IMR-90 (cell line): ENCODE data around the gene TMEM19. TPM values are rescaled to one million over a fixed set of nuclear protein-coding genes. Genes with fewer than 3 reads are reported as not detected.

Experiments used
- ATAC-seq: fragments of 200-7000 bp; cut with Tn5 transposase; 2 replicates; pipeline ENCODE4 v1.9.1; 2020; ENCODE audit warnings: low read depth, mild to moderate bottlenecking, moderate library complexity
- BruUV-seq: library from RNA; stranded (reverse); fragments of 400-500 nt; replicated peaks from 2 replicates; lab custom pipeline; 2021; lab: Mats Ljungman, UMichigan
- CTCF ChIA-PET: fragments of 300-600 bp; formaldehyde crosslinking; extraction: SDS; loops from one replicate; lab custom pipeline; 2021; ENCODE audit warnings: antibody characterized with exemption; lab: Yijun Ruan, JAX
- POLR2A ChIA-PET: fragments of 300-600 bp; sonication (Branson Sonifier 250); formaldehyde crosslinking; loops from one replicate; lab custom pipeline; 2022; ENCODE audit warnings: antibody characterized with exemption; ENCODE audit not compliant: unreplicated experiment; lab: Charles Lee
- DNase-seq: peaks from one replicate; pipeline ENCODE4 v3.0.0; 2013
- H2AFZ ChIP-seq: replicated peaks from 2 replicates; pipeline ENCODE3; 2013; ENCODE audit warnings: low read length, mild to moderate bottlenecking; ENCODE audit not compliant: poor library complexity
- H2AK5ac ChIP-seq: 2 replicates; pipeline ENCODE4 v1.6.1; 2013; ENCODE audit warnings: low read depth, low read length, inconsistent platforms
- H2AK9ac ChIP-seq: replicated peaks from 2 replicates; pipeline ENCODE3; 2013; ENCODE audit warnings: mild to moderate bottlenecking, low read depth, low read length, moderate library complexity; ENCODE audit not compliant: poor library complexity
- H2BK120ac ChIP-seq: 2 replicates; pipeline ENCODE4 v1.6.1; 2013; ENCODE audit warnings: low read depth, low read length, inconsistent platforms
- H2BK15ac ChIP-seq: 3 replicates; pipeline ENCODE4 v1.6.1; 2013; ENCODE audit warnings: low read depth, low read length, inconsistent platforms
- H2BK20ac ChIP-seq: 2 replicates; pipeline ENCODE4 v1.6.1; 2013; ENCODE audit warnings: low read depth, mild to moderate bottlenecking, inconsistent platforms, low read length, moderate library complexity
- H2BK5ac ChIP-seq: 2 replicates; pipeline ENCODE4 v1.6.1; 2013; ENCODE audit warnings: mild to moderate bottlenecking, low read depth, low read length, inconsistent platforms; ENCODE audit not compliant: poor library complexity, severe bottlenecking
- H3K14ac ChIP-seq: replicated peaks from 2 replicates; pipeline ENCODE4 v1.6.1; 2013; ENCODE audit warnings: low read depth, low read length, inconsistent platforms
- H3K18ac ChIP-seq: 2 replicates; pipeline ENCODE4 v1.6.1; 2013; ENCODE audit warnings: low read depth, low read length, control low read depth
- H3K23ac ChIP-seq: 2 replicates; pipeline ENCODE4 v1.6.1; 2013; ENCODE audit warnings: low read depth, low read length, inconsistent platforms
- H3K27ac ChIP-seq: 2 replicates; pipeline ENCODE4 v1.5.1; 2013; ENCODE audit warnings: mild to moderate bottlenecking, control low read depth, low read length; ENCODE audit not compliant: insufficient read depth
- H3K27me3 ChIP-seq: 2 replicates; pipeline ENCODE4 v1.6.1; 2013; ENCODE audit warnings: low read length; ENCODE audit not compliant: control insufficient read depth, insufficient read depth
- H3K36me3 ChIP-seq: 2 replicates; pipeline ENCODE4 v1.6.1; 2013; ENCODE audit warnings: low read length, mixed read lengths; ENCODE audit not compliant: control insufficient read depth, insufficient read depth
- H3K4ac ChIP-seq: 2 replicates; pipeline ENCODE4 v1.6.1; 2013; ENCODE audit warnings: low read depth, low read length, inconsistent platforms
- H3K4me1 ChIP-seq: 2 replicates; pipeline ENCODE4 v1.6.1; 2013; ENCODE audit warnings: low read length, mixed read lengths; ENCODE audit not compliant: control insufficient read depth, insufficient read depth
- H3K4me2 ChIP-seq: 2 replicates; pipeline ENCODE4 v1.6.1; 2013; ENCODE audit warnings: low read depth, mild to moderate bottlenecking, control low read depth, low read length, moderate library complexity
- H3K4me3 ChIP-seq: 2 replicates; pipeline ENCODE4 v1.5.1; 2013; ENCODE audit warnings: low read depth, mild to moderate bottlenecking, control low read depth, low read length, moderate library complexity; ENCODE audit not compliant: insufficient read depth
- H3K56ac ChIP-seq: 2 replicates; pipeline ENCODE4 v1.6.1; 2013; ENCODE audit warnings: low read length, inconsistent platforms; ENCODE audit not compliant: insufficient read depth; ENCODE audit errors: extremely low read depth
- H3K79me1 ChIP-seq, 2 experiments: 2 replicates each; pipeline ENCODE4 v1.6.1; 2013; ENCODE audit warnings: low read length in 2 of 2, inconsistent platforms in 1 of 2, low read depth in 1 of 2
- H3K9ac ChIP-seq: 2 replicates; pipeline ENCODE4 v1.6.1; 2013; ENCODE audit warnings: low read depth, low read length, control low read depth
- H3K9me1 ChIP-seq: 2 replicates; pipeline ENCODE4 v1.6.1; 2013; ENCODE audit warnings: low read length, inconsistent platforms; ENCODE audit not compliant: insufficient read depth
- H3K9me3 ChIP-seq: 2 replicates; pipeline ENCODE4 v1.6.1; 2013; ENCODE audit warnings: low read length; ENCODE audit not compliant: control insufficient read depth, insufficient read depth
- H4K20me1 ChIP-seq: 2 replicates; pipeline ENCODE4 v1.6.1; 2013; ENCODE audit warnings: low read length, inconsistent platforms; ENCODE audit not compliant: insufficient read depth
- H4K5ac ChIP-seq: 2 replicates; pipeline ENCODE4 v1.6.1; 2013; ENCODE audit warnings: mild to moderate bottlenecking, low read depth, low read length, control low read depth
- H4K8ac ChIP-seq, 2 experiments: 2 replicates each; pipeline ENCODE4 v1.6.1; 2013; ENCODE audit warnings: low read depth in 2 of 2, low read length in 2 of 2, control low read depth in 1 of 2, inconsistent platforms in 1 of 2
- H4K91ac ChIP-seq: 2 replicates; pipeline ENCODE4 v1.6.1; 2013; ENCODE audit warnings: low read depth, low read length, inconsistent platforms; ENCODE audit not compliant: insufficient read depth
- BHLHE40 ChIP-seq: fragments of 150-350 bp; IDR thresholded peaks from 2 replicates; pipeline ENCODE4 v1.6.1; 2016; ENCODE audit warnings: mild to moderate bottlenecking, low read depth, low read length
- CEBPB ChIP-seq: IDR thresholded peaks from 2 replicates; pipeline ENCODE4 v1.6.1; 2012; ENCODE audit warnings: low read depth, low read length, improper control_type of control experiment
- CHD1 ChIP-seq: IDR thresholded peaks from 2 replicates; pipeline ENCODE4 v1.6.1; 2012; ENCODE audit warnings: low read depth, low read length, improper control_type of control experiment
- CTCF ChIP-seq: conservative IDR thresholded peaks from 2 replicates; pipeline ENCODE4 v1.5.1; 2012; ENCODE audit warnings: mild to moderate bottlenecking, low read depth, low read length, improper control_type of control experiment
- MAFK ChIP-seq: IDR thresholded peaks from 2 replicates; pipeline ENCODE4 v1.6.1; 2012; ENCODE audit warnings: low read depth, low read length, improper control_type of control experiment
- WGBS, 2 experiments: methylation state at CpG; one replicate each; pipeline versions ENCODE4 v1.1.5 to v1.1.7; 2013; ENCODE audit warnings: missing lambda C conversion rate in 2 of 2; ENCODE audit not compliant: insufficient read length in 1 of 2; ENCODE audit errors: extremely low coverage in 2 of 2; 5-methylcytosine and 5-hydroxymethylcytosine counted together
- dilution Hi-C: fragments of 300-500 bp; cut with HindIII; formaldehyde crosslinking; loops from one replicate; pipeline ENCODE4 v1.14.3; 2018; ENCODE audit warnings: low sequenced_read_pairs; ENCODE audit not compliant: unreplicated experiment
- in situ Hi-C: fragments of 300-500 bp; cut with MboI; formaldehyde crosslinking; loops from 3 replicates; pipeline ENCODE4 v1.14.3; 2019; ENCODE audit warnings: low sequenced_read_pairs, inconsistent platforms, mixed read lengths
- intact Hi-C: fragments of 100-400 bp; cut with micrococcal nuclease; formaldehyde crosslinking; loops from 2 replicates; pipeline ENCODE4 v1.10.0; 2022
- polyA plus RNA-seq, 3 experiments: library from polyadenylated mRNA; depleted of rRNA; stranded (reverse); fragments of >200 nt; gene quantifications; 2 replicates each; pipeline ENCODE4 v1.2.3, GENCODE V29; 2012; ENCODE audit warnings: low replicate concordance in 1 of 3
- total RNA-seq: library from RNA; depleted of rRNA; stranded (reverse); fragments of >200 nt; gene quantifications from 2 replicates; pipeline ENCODE4 v1.2.3, GENCODE V29; 2012

The TMEM19 gene
- total and polyA plus RNA-seq, 2 of the 4 experiments (the other 2 are of a cell fraction), result 8.9 to 28.7 TPM

GRCh38 chr12:71655907-71656306 is 30.0 kb upstream of the TMEM19 start:
- Histone ChIP-seq H3K4me2 (peak overlapping the region; percentile 55), H2BK20ac (no peak overlapping the region), H3K4ac (no peak overlapping the region), H2AK9ac (no peak overlapping the region), H2AFZ (no peak overlapping the region), H3K9me3 (peaks cover 7% of the 10 kb centered on the region), H2AK5ac (no peak overlapping the region), H3K27ac (no peak overlapping the region), H3K23ac (0 out of 2 replicates have a peak overlapping the region, but pooled peaks have one; percentile 39), H4K91ac (no peak overlapping the region), H4K5ac (no peak overlapping the region), H2BK5ac (no peak overlapping the region), H3K56ac (no peak overlapping the region), H2BK15ac (no peak overlapping the region), H3K79me1 (peaks cover 2 to 18% of the 10 kb centered on the region in 2 experiments; a peak in 2 of 4 replicates), H3K18ac (no peak overlapping the region), H3K14ac (no peak overlapping the region), H2BK120ac (no peak overlapping the region), H3K36me3 (peaks cover 27% of the 10 kb centered on the region), H3K9me1 (no peaks in the 10 kb centered on the region), H4K8ac (no peak overlapping the region), H3K4me3 (no peak overlapping the region), H4K20me1 (peaks cover 37% of the 10 kb centered on the region), H3K9ac (no peak overlapping the region), H3K27me3 (no peaks in the 10 kb centered on the region), H3K4me1 (0 out of 2 replicates have a peak, but pooled peaks cover 3% of the 10 kb centered on the region)
- no CpG with 5 or more reads among the region's 1 CpG for WGBS, 2 experiments
- ATAC-seq (no peak), DNase-seq (no peak)
- ChIA-PET POLR2A (interaction anchor here (0.6 kb wide), 1 partner anchor 115 kb away, joined by 3 read pairs; no protein-coding TSS in a partner anchor), CTCF (no interaction called here)
- BruUV-seq, result no TSS peak
- dilution Hi-C loops (no loop called here), in situ Hi-C loops (loop anchor here (25.0 kb wide), 1 partner anchor 606 kb away; the partner anchor contains the start of gene TRHDE), intact Hi-C loops (no loop called here)
- TF ChIP-seq BHLHE40, result no peak
- TF ChIP-seq CTCF, result no peak
- TF ChIP-seq MAFK, result no peak
- no peak for TF ChIP-seq CHD1
- TF ChIP-seq CEBPB, result no peak
